K562 (cell line): ENCODE data around the gene TAC1. TPM values are rescaled to one million over a fixed set of nuclear protein-coding genes. Genes with fewer than 3 reads are reported as not detected.

Source experiments
- ATAC-seq: fragments of 200-7000 bp; cut with Tn5 transposase; 3 replicates; pipeline ENCODE4 v1.9.1; 2020; ENCODE audit warnings: moderate library complexity
- BruUV-seq: library from RNA; stranded (reverse); fragments of 400-500 nt; replicated peaks from 2 replicates; lab custom pipeline; 2021; lab: Mats Ljungman, UMichigan
- CTCF ChIA-PET: fragments of 300-600 bp; formaldehyde crosslinking; extraction: SDS; loops from one replicate; lab custom pipeline; 2021; ENCODE audit warnings: low intra/inter-chr PET ratio; lab: Yijun Ruan, JAX
- POLR2A ChIA-PET: fragments of 300-600, 350-650 bp; sonication (Branson Sonifier 250); formaldehyde crosslinking; extraction: SDS; loops from one replicate; lab custom pipeline; 2021; ENCODE audit warnings: antibody characterized with exemption, inconsistent platforms; lab: Yijun Ruan, JAX
- DNase-seq, 4 experiments: peaks; one replicate each; pipeline versions ENCODE4 v3.0.0 to v3.0.0-alpha.2; 2011 to 2018; ENCODE audit warnings: low spot score in 3 of 4, mixed read lengths in 3 of 4; ENCODE audit errors: extremely low read depth in 1 of 4
- FAIRE-seq: peaks from 2 replicates; lab custom pipeline; 2011; peaks lifted over from hg19 to GRCh38; lab: Jason Lieb, UNC
- H2AFZ ChIP-seq: 2 replicates; pipeline ENCODE4 v1.6.0; 2011; ENCODE audit warnings: low read depth, low read length, control low read depth, inconsistent platforms
- H3K27ac ChIP-seq: fragments of 200-600 bp; 3 replicates; pipeline ENCODE4 v1.8.0; 2011; ENCODE audit warnings: low read depth, mild to moderate bottlenecking, control low read depth, inconsistent platforms, low read length, moderate library complexity, mixed read lengths; ENCODE audit errors: extremely low read depth
- H3K27me3 ChIP-seq, 2 experiments: fragments of 300-600 bp in 1 of 2; 2 replicates in 1 of 2; 3 replicates in 1 of 2; pipeline versions ENCODE4 v1.6.0 to v1.8.0; 2011; ENCODE audit warnings: inconsistent platforms in 2 of 2, low read length in 2 of 2, mild to moderate bottlenecking in 1 of 2, mixed read lengths in 1 of 2, moderate library complexity in 1 of 2; ENCODE audit not compliant: control insufficient read depth in 2 of 2, insufficient read depth in 2 of 2
- H3K36me3 ChIP-seq: fragments of 300-600 bp; 3 replicates; pipeline ENCODE4 v1.8.0; 2011; ENCODE audit warnings: mild to moderate bottlenecking, low read length, inconsistent platforms; ENCODE audit not compliant: control insufficient read depth, insufficient read depth
- H3K4me1 ChIP-seq, 2 experiments: fragments of 200-600 bp in 1 of 2; replicated peaks in 1 of 2; 2 replicates in 1 of 2; 3 replicates in 1 of 2; pipeline versions ENCODE4 v1.5.1 to v1.8.0; 2011; ENCODE audit warnings: inconsistent platforms in 2 of 2, low read length in 2 of 2, mild to moderate bottlenecking in 1 of 2, mixed read lengths in 1 of 2, moderate library complexity in 1 of 2; ENCODE audit not compliant: control insufficient read depth in 2 of 2, insufficient read depth in 2 of 2
- H3K4me2 ChIP-seq: 2 replicates; pipeline ENCODE4 v1.6.1; 2011; ENCODE audit warnings: low read length, control low read depth, inconsistent platforms, mixed read lengths; ENCODE audit not compliant: insufficient read depth
- H3K4me3 ChIP-seq: fragments of 200-600 bp; sonication (generic), shearing (Covaris generic); 2 replicates; pipeline ENCODE4 v1.5.1; 2016; ENCODE audit warnings: control low read depth, inconsistent platforms
- H3K79me2 ChIP-seq: fragments of 200-600 bp; 3 replicates; pipeline ENCODE4 v1.8.0; 2011; ENCODE audit warnings: low read length, inconsistent platforms; ENCODE audit not compliant: control insufficient read depth, insufficient read depth
- H3K9ac ChIP-seq, 2 experiments: 2 replicates each; pipeline versions ENCODE4 v1.6.0 to v1.6.1; 2011; ENCODE audit warnings: low read depth in 2 of 2, low read length in 2 of 2, control low read depth in 1 of 2, inconsistent platforms in 1 of 2, mild to moderate bottlenecking in 1 of 2, mixed read lengths in 1 of 2; ENCODE audit not compliant: insufficient read depth in 1 of 2
- H3K9me1 ChIP-seq: one replicate; pipeline ENCODE4 v1.6.0; 2011; ENCODE audit warnings: inconsistent platforms, mild to moderate bottlenecking, low read length, moderate library complexity; ENCODE audit not compliant: control insufficient read depth, insufficient read depth
- H3K9me3 ChIP-seq: replicated peaks from 2 replicates; pipeline ENCODE4 v1.5.1; 2011; ENCODE audit warnings: low read depth, low read length, inconsistent platforms; ENCODE audit not compliant: control insufficient read depth, insufficient read depth
- H4K20me1 ChIP-seq: replicated peaks from 2 replicates; pipeline ENCODE4 v1.6.1; 2011; ENCODE audit warnings: low read length, inconsistent platforms, mixed read lengths; ENCODE audit not compliant: control insufficient read depth, insufficient read depth
- C11orf30 ChIP-seq: fragments of 450-650 bp; IDR thresholded peaks from 2 replicates; pipeline ENCODE4 v1.6.1; 2016; ENCODE audit warnings: low read depth, mild to moderate bottlenecking
- CHD2 ChIP-seq: IDR thresholded peaks from 2 replicates; pipeline ENCODE4 v1.6.1; 2011; ENCODE audit warnings: low read depth, low read length
- CREM ChIP-seq: IDR thresholded peaks from 2 replicates; pipeline ENCODE4 v1.6.1; 2014; ENCODE audit warnings: antibody characterized with exemption, low read depth
- EWSR1 ChIP-seq: fragments of 450-650 bp; IDR thresholded peaks from 2 replicates; pipeline ENCODE4 v1.6.1; 2018; ENCODE audit warnings: borderline replicate concordance, mild to moderate bottlenecking, low read depth, moderate library complexity; ENCODE audit not compliant: partially characterized antibody
- HMGXB4 ChIP-seq: sonication (generic); formaldehyde crosslinking; IDR thresholded peaks from 2 replicates; pipeline ENCODE4 v1.8.1; 2023; ENCODE audit warnings: mild to moderate bottlenecking, missing genetic modification reagents
- MLX ChIP-seq, 2 experiments: fragments of 450-650 bp in 1 of 2; sonication (generic) in 1 of 2; formaldehyde crosslinking; conservative IDR thresholded peaks; 2 replicates each; pipeline versions ENCODE4 v1.4.0 to v1.8.1; 2020 to 2022; ENCODE audit warnings: mild to moderate bottlenecking in 1 of 2, missing genetic modification reagents in 1 of 2
- NFE2 ChIP-seq: IDR thresholded peaks from 2 replicates; pipeline ENCODE4 v1.6.1; 2014; ENCODE audit warnings: antibody characterized with exemption, low read depth
- THRB ChIP-seq: fragments of 450-650 bp; formaldehyde crosslinking; conservative IDR thresholded peaks from 2 replicates; pipeline ENCODE4 v1.4.0; 2022; ENCODE audit warnings: mild to moderate bottlenecking, missing genetic modification characterization
- ZBTB2 ChIP-seq: fragments of 450-650 bp; IDR thresholded peaks from 2 replicates; pipeline ENCODE4 v1.6.1; 2016; ENCODE audit warnings: antibody characterized with exemption
- ZFP30 ChIP-seq: fragments of 250-450 bp; sonication (Bioruptor Pico); IDR thresholded peaks from 2 replicates; pipeline ENCODE4 v1.8.0; 2022; ENCODE audit warnings: moderate library complexity, mild to moderate bottlenecking, inconsistent platforms, borderline replicate concordance
- ZNF518B ChIP-seq: fragments of 250-450 bp; sonication (Bioruptor Pico); IDR thresholded peaks from 2 replicates; pipeline ENCODE4 v1.5.0; 2021; ENCODE audit warnings: mild to moderate bottlenecking, moderate library complexity
- ZNF655 ChIP-seq: fragments of 250-450 bp; sonication (Bioruptor Pico); IDR thresholded peaks from 2 replicates; pipeline ENCODE4 v1.5.0; 2021
- WGBS: fragments of 100-300 bp; shearing (Covaris generic); methylation state at CpG from one replicate; pipeline ENCODE4 v1.1.6; 2016; ENCODE audit warnings: low coverage, mixed read lengths; ENCODE audit not compliant: insufficient coverage; ENCODE audit errors: missing lambda C conversion rate; 5-methylcytosine and 5-hydroxymethylcytosine counted together
- in situ Hi-C: fragments of 300-500 bp; cut with MboI; formaldehyde crosslinking; loops from 4 replicates; pipeline ENCODE4 v1.15.0; 2018; ENCODE audit warnings: inconsistent platforms, mixed read lengths
- intact Hi-C: fragments of 100-400 bp; cut with micrococcal nuclease; formaldehyde crosslinking; loops from 2 replicates; pipeline ENCODE4 v1.14.2; 2022
- polyA plus RNA-seq, 8 experiments: library from polyadenylated mRNA; depleted of rRNA in 4 of 8; stranded (reverse) in 5 of 8; unstranded in 3 of 8; fragments of >200 nt; fragmentation: Nextera tagmentation in 2 of 8; fragmentation: Illumina TruSeq in 1 of 8; extraction: Ambion mirVana in 2 of 8; extraction: Trizol in 1 of 8; gene quantifications; 2 replicates each; pipeline versions ENCODE4 v1.2.1 to v1.2.3, GENCODE V29; 2011 to 2014; ENCODE audit warnings: inconsistent platforms in 1 of 8, missing spikeins in 1 of 8
- total RNA-seq, 7 experiments: library from RNA; depleted of rRNA in 6 of 7; stranded (reverse); fragments of >200 nt in 6 of 7; fragmentation: Illumina TruSeq in 2 of 7; extraction: Trizol in 2 of 7; gene quantifications; 2 replicates each; pipeline versions ENCODE4 v1.2.1 to v1.2.3, GENCODE V29; 2011 to 2021; ENCODE audit warnings: low replicate concordance in 1 of 7

TAC1 gene
- total and polyA plus RNA-seq, 9 of the 15 experiments (the other 6 are each of a cell fraction or from before 2014, with no cell fraction given), result 0.06 to 0.12 TPM; not detected in 7

GRCh38 chr7:97770850-97771249, 39.0 kb downstream of the TAC1 start:
- H3K4me2 ChIP-seq, result peak overlapping the region; percentile 29; the same call in 1 of the 2 replicates
- peaks cover 0 to 5% of the 10 kb centered on the region in 2 experiments; a peak in 4 of 5 replicates for H3K27me3 ChIP-seq
- ATAC-seq (peak; percentile 88), FAIRE-seq (no peak), DNase-seq (peak in 2 of 4 experiments; percentile 14 to 18)
- ChIA-PET POLR2A (no interaction called here), CTCF (no interaction called here)
- H3K79me2 ChIP-seq, result no peaks in the 10 kb centered on the region
- in situ Hi-C loops, result no loop called here
- H3K36me3 ChIP-seq, result no peaks in the 10 kb centered on the region
- H2AFZ ChIP-seq, result peak overlapping the region; percentile 75
- no peaks in the 10 kb centered on the region for H3K9me1 ChIP-seq
- no peaks in the 10 kb centered on the region for H3K9me3 ChIP-seq
- no peaks in the 10 kb centered on the region; a peak in 1 of 5 replicates for H3K4me1 ChIP-seq
- BruUV-seq, result no TSS peak
- WGBS, result 3% methylated on average over 5 of the region's 5 CpGs
- no peak overlapping the region for H3K27ac ChIP-seq
- no peaks in the 10 kb centered on the region for H4K20me1 ChIP-seq
- no peak overlapping the region for H3K4me3 ChIP-seq
- intact Hi-C loops, result no loop called here
- no peak overlapping the region for H3K9ac ChIP-seq
- TF ChIP-seq NFE2, result peak; percentile 80
- TF ChIP-seq ZNF518B (CRISPR knock-in tag), result no peak
- TF ChIP-seq CREM, result peak; percentile 59
- no peak for TF ChIP-seq ZNF655 (CRISPR knock-in tag)
- TF ChIP-seq CHD2, result no peak
- TF ChIP-seq ZFP30 (CRISPR knock-in tag), result no peak
- TF ChIP-seq HMGXB4 (CRISPR knock-in tag), result no peak
- TF ChIP-seq EWSR1, result no peak
- no peak for TF ChIP-seq THRB (CRISPR knock-in tag)
- TF ChIP-seq ZBTB2, result no peak
- TF ChIP-seq C11orf30, result peak; percentile 65
- TF ChIP-seq MLX (CRISPR knock-in tag; conservative IDR thresholded peaks at IDR 0.05), result no peak
